COLO668 (cell line): ENCODE results near the gene PDE4B.

Experiments used
- DNase-seq: peaks from one replicate; lab custom pipeline; 2025; ENCODE audit not compliant: unreplicated experiment; lab: John Stamatoyannopoulos, UW

The PDE4B gene

DNA sequence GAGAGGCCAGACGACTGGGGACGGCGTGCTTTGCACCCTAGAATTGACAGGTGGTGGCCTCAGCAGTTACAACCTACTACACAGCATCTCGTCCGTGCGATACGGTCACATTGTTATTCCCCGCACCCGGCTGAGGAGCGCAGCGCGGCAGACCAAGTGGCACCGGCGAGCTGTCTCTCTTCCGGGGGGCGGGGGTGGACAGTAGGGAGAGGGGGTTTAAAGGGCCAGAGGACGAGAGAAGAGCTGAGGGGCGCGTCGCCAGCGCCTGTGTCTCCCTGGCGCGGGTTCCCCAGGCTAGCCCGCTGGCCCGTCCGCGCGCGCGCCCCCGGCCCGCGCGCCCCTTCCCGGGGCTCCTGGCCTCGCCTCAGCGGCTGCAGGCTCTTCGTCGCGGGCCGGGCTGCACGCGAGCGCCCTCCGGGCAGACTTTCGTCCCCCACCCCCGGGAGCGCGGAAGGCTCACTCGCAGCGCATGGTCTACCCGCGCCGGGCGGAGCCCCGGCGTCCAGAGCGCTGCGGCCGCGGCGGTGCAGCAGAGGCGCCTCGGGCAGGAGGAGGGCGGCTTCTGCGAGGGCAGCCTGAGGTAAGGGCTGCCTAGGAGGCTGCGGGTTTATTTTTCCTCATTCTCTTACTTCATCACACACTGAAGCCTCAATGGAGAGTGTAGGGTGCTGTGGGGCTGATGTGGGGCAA is at the start of gene PDE4B:
Gene PDE4B (plus strand): TSS at position 227 of the 690 bp plus-strand sequence.
- DNase-seq: peak; percentile 93

DNA sequence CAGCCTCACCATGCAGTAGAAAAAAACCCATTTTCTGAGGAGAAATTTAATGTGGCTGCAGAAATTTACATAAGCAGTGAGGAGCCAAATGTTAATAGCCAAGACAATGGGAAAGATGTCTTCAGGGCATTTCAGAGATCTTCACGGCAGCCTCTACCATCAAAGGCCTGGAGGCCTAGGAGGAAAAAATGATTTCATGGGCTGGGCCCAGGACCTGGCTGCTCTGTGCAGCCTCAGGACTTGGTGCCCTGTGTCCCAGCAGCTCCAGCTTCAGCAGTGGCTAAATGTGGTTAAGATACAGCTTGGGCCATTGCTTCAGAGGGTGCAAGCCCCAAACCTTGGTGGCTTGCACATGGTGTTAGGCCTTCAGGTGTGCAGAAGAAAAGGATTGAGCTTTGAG is 48.0 kb upstream of the PDE4B start:
- no peak for DNase-seq

DNA sequence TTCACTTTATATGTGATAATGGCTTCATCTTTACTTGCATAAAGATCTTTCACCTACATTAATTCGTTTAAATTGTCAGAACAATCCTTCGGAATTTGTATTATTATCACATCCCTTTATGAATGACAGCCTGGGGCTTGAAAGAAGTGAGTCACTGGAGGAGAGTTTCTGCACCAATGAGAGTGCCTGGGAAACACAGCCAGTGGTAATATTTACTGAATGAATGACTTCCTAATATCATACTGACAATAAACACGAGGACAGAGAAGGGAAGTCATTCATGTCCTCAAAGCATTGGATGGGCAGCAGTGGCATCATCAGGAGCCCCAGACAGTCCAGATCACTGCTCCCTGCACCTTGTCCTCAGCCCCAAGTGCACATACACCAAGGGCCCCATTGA is 40.7 kb upstream of the PDE4B start:
- DNase-seq: no peak

DNA sequence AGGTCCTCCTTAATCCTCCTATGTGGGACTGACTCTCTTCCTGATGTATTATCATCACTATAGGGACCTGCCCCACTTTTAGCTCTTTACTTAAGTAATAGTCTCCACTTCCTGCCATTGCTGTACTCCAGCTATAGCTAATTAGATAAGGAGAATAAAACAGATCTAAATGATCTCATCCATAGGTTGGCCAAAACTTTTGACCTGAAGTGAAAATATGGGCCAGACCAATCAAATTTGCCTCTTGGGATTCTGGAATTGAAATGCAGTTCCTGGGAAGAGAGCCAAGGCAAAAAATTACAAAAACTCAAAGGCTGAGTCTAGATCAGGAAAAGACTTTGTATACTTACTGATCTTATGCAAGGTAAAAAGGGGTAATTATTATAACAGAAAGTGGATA is 36.1 kb upstream of the PDE4B start:
- no peak for DNase-seq

DNA sequence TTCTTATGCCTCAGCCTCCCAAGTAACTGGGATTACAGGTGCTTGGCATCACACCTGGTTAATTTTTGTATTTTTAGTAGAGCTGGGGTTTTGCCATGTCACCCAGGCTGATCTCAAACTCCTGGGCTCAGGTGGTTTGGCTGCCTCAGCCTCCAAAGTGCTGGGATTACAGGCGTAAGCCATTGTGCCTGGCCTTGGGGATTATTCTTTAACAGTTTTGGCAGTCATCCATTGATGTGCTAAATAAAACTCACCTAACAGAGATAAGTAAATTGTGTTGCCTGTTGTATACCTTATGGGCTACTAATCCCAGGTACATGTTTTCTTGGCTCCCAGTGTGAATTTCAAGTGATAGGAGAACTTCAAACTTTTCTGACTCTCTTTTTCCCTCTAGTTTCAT is 35.2 kb upstream of the PDE4B start:
- no peak for DNase-seq

DNA sequence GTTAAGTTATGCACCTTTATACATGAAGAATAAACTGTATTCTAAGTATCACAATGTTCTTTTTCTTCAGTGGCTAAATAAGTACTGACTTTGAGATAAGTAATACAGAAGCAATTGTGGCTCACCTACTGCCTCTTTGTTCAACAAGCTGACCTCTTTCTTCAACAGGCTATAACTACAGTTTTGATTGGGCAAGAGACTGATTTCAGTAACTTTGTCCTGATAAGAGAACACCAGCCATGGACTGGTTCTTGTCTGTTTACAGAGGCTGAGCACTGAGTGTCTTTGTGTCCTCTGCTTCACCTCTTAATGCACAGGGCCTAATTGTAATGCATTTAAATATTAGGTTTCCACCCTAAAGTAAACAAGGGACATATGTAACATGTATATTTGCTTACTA is 34.6 kb upstream of the PDE4B start:
- no peak for DNase-seq

DNA sequence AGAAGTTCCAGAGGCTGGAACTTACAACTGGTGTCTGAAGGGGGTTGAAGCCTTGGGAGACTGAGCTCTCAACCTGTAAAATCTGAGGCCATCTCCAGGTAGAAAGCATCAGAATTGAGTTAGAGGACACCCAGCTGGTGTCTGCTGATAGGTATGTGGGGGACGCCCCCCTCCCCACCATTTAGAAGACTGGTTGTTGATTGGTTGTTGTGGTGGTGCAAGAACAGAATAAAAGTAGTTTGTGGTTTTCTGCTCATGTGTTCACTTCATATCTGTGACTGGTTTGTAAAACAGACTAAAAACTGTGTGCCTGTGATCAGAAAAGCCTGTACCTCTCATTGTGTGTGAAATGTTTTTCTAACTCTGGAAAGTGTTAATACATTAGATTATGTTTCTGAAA is 33.2 kb upstream of the PDE4B start:
- DNase-seq: no peak

DNA sequence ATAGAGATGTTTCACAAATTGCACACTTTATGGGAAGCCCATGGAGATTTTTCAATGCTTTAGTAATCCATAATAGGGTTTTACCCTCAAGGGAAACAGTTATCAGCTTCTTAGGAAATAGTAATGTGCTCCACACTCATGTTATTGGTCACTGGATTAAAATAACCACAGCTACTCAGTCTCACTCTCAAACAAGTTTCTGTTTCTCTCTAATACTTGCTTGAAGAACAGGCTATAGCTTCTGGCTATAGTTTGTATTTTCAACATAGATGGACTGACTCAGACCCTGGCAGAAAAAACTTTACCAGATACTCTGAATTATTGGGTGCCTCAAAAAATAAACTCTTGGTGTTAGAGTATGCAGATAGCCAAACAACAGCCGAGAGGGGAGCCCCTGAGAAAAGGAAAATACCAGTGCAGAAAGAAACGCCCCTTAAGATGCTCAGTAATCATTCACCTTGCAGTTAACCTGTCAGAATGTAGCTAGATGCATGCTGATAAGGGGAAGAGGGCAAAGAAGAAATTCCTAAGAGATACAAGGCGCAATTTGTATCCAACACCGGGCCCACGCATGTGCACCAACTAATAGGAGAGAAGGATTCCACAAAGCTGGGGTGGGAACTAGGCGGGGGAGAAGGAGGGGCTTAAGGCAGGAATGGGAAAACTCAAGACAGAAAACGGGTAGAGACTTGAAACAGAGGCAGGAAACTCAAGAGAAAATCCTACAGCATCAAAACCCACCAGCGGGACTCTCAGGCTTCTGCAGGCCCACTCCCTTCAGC is 30.4 kb upstream of the PDE4B start:
- no peak for DNase-seq

DNA sequence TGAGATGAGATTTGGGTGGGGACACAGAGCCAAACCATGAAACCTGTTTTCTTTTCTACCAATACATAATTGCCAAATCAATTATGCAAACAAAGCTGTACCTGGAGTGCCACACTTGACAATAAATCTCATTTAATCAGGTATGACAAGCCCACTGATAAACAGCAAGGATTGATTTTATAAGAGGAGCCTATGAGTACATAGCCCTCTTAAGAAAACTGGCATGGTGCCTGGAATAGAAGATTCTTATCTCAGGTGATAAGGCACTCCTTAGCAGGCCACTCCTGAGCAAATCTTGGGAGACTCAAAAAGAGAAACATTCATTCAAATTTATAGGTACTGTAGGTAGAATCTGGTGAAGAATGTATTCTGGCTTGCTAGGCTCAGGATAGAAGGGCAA is 28.6 kb upstream of the PDE4B start:
- DNase-seq: no peak

DNA sequence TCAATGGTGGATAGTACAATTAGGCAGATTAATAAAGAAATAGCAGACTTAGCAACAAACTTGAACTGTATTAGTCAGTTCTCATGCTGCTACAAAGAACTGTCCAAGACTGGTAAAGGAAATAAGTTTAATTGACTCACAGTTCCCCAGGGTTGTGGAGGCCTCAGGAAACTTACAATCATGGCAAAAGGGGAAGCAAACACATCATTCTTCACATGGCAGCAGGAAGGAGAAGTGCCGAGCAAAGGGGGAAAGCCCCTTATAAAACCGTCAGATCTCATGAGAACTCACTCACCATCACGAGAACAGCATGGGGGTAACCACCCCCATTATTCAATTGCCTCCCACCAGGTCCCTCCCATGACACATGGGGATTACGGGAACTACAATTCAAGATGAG is 27.1 kb upstream of the PDE4B start:
- no peak for DNase-seq

DNA sequence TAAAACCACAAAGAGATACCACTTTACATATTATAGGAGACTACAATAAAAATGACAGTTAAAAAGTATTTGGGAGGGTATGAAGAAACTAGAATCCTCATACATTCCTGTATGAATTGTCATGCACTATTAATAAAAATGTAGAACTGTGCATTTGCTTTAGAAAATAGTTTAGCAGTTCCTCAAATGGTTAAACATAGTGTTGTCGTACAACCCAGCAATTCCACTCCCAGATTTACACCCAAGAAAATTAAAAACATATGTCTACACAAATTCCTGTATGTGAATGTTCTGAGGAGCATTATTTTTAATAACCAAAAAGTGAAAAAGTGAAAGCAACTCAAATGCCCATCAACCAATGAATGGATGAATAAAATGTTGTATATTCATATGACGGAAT is 23.1 kb upstream of the PDE4B start:
- DNase-seq: no peak

DNA sequence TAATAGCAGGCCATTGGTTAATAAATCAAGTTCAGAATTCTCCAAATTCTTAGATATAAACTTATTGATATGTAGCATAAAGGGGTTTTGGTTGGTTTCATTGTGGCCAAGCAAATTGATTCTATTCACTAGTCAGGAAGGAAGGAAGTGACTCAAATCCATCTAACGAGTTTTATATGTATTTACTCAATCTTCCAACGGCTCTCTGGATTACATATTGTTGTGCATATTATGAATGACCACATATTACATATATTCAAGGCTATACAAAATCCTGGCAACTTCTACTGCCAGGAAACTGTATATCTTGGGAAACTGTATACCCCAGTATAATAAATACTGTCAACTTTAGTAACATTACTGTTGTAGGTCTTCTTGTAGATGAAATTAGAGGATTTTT is 20.1 kb upstream of the PDE4B start:
- DNase-seq: no peak

DNA sequence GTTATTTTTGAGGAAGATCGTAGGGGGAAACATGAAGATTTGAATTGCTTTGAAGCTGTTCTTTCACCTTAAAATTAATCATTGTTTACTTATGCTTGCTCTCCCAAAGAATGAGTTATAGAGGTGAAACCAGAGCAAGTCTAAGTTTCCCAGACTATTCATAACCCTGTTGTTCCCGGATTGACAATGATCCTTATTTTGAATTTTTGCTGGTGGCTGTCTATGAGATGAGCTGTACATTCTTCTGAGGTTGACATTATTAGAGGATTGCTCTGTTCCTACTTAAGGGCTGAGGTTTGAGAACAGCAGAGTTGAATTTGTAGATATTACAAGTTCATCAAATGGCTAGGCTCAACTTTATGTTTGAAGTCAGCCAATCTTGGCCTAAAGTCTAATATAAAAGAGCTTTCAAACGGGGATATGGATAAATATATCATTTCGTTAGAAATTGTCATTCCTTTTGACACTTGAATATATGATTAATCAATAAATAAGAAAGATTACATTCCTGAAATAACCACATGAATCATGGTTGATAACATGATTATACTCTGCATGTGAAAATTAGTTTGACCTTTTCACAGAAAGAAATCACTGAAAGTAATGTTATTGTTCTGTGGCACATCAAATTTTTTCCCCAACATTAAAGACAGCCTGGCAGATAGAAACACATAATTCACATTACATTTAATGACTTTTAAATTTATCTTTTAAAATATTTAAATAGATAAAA is 19.1 kb upstream of the PDE4B start:
- DNase-seq: no peak

DNA sequence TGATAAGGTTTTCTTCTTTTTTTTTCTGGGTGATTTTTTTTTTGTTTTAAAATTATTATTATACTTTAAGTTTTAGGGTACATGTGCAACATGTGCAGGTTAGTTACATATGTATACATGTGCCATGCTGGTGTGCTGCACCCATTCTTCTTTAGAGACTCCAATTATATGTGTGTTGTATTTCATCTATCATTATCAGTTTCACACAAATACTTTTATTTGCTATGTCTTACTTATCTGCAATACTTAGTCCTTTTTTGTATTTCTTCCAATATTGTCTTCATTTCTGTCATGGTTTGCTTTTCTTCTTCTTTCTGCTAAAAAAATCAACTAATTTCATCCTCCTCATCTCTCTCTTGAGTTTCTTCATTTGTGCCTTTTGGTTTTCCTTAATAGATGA is 3.9 kb upstream of the PDE4B start:
- DNase-seq: no peak

DNA sequence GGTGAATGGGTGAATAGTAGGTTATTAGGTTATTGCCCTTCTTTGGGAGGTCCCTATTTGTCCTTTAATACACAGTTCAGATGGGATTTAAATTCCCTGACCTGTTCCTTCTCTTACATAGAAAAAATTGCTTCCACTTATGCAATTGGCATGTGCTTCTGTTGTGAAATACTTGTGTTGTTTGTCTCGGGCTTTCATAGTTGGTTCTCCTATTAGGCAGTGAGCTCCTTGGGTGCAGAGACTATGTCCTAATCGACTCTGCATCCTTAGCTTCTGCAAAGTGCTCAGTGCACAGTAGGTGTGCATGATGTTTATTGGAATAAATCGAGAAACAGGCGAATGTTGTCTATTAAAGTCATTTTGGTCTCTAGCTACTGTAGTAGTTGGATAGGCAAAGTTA is 1.3 kb upstream of the PDE4B start:
- DNase-seq: no peak

DNA sequence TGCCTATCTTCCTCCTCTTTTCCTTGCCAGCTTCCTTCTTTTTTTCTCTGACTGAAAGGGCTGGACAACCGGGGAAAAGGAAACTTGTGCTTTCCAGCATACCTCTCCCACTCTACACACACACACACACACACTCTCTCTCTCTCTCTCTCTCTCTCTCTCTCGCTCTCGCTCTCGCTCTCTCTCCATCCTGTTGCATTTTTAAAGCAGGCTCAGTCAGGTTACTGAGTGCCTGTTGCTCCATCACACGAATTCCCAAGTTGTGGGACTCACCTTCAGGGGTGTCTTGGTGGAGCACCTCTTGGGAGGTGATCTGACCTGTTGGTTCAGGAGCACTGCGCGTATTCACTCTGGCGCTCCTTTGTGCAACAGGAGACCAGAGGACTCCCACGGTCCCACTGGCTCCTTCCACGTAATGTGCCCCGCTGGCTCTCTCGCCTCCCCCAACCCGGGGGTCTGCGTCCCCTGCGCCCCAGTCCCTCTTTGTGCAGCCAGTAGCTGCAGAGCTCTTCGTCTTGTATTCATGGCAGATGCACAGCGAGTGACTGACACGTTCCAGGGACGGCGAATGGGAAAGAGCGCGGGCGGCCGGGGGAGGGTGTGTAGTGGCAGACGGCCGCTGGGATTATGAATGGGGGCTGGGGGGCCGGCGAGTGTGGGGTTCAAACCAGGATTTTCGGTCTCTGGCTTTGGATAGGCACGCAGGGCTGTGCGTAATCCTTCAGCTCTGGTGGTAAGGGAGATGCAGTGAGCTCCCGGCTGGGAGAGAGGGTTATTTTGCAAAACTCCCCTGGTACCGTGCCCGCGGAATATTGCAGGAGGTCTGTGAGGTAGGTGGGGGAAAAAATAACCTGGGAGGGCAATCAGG is 660 bp upstream of the PDE4B start:
- no peak for DNase-seq

DNA sequence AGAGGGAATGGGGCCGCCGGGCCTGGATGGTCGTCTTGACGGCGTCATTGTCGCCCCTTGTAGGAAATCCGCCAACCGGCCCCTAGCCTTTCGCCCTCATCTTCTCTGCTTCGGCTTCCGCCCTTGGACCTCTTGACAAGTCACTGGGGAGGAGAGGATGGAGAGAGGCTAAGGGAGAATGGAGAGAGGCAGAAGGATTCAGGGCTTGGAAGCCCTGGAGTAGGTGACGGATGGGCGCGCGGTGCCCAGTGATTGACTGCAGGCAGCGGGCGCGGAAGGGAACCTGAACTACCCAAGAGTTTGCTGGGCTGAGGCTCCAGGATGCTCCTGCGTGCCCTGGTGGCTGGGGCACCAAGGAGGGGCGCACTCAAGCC is 651 bp downstream of the PDE4B start:
- peak; percentile 80 for DNase-seq

DNA sequence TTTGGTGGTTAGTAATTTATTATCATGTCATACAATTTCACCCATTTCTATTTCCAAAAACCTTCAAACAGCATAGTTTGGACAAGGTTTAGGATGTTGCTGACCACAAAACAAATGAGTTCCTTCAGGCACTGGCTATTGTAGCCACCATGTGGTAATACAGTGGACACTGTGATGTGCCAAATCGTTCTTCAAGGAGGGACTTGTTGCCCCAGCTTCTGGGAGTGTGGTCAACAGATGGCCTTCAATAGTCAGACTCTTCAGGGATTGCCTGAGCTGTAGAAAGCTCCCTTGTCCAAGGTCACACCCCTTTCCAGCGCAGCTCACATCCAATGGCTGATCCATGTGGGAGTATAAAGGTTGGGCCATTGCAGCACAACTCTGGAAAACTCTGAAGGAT is 2.6 kb downstream of the PDE4B start:
- DNase-seq: no peak

DNA sequence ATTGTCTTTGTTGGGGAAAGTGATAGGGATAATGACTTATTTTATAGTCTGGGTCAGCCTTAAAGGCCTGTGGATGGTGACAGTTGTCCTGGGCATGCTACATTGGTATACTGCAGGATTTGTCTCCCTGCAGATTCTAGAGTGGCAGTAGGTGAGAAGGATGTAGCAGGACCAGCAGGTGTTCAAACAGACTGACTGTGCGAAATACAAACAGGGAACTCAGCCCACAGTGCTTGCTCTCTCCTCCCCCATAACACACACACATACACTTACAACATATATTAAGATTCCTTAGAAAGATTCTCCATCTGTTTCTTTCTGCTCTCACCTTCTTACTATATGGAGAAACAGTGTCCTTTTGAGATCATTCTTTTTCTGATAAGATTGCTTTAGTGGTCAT is 6.9 kb downstream of the PDE4B start:
- DNase-seq: peak; percentile 86

DNA sequence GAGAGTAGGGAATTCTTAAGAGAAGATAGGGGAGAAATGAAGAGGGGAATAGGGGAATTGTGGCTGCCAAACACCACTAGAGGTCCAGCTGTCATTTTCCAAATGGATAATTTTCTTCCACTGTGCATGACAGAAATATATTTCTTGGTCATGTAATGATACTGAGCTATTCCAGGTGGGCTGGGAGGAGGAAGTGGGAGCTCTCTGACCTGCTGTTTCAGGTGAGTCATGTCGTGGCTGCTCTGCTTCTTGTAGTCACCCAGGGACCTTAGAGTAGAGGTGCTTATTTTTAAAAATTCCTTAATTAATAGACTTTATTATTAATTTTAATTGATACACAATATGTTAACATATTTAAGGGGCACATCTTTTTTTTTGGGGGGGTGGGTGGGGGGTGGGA is 11.9 kb downstream of the PDE4B start:
- no peak for DNase-seq

DNA sequence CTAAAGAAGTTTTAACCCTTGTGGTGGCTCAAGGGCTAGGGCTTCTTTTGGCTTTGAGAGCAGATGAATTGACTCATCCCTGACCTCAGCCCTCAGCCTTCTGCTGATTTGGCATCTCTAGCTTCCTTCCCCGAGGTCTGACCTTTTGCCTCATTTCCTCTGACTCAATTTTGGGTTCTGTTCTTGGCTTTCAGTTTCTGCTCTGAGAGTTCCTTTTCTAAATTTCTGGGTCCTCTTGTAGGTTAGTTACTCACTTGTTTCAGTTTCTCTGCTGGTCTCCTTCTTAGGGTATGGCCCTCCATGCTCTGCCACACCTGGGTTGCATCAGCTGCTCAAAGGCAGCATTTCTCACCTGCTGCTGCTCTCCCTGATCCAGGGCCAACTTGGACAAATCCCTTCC is 19.4 kb downstream of the PDE4B start:
- no peak for DNase-seq
